ENCODE data around the gene SWSAP1.

The SWSAP1 gene

DNA sequence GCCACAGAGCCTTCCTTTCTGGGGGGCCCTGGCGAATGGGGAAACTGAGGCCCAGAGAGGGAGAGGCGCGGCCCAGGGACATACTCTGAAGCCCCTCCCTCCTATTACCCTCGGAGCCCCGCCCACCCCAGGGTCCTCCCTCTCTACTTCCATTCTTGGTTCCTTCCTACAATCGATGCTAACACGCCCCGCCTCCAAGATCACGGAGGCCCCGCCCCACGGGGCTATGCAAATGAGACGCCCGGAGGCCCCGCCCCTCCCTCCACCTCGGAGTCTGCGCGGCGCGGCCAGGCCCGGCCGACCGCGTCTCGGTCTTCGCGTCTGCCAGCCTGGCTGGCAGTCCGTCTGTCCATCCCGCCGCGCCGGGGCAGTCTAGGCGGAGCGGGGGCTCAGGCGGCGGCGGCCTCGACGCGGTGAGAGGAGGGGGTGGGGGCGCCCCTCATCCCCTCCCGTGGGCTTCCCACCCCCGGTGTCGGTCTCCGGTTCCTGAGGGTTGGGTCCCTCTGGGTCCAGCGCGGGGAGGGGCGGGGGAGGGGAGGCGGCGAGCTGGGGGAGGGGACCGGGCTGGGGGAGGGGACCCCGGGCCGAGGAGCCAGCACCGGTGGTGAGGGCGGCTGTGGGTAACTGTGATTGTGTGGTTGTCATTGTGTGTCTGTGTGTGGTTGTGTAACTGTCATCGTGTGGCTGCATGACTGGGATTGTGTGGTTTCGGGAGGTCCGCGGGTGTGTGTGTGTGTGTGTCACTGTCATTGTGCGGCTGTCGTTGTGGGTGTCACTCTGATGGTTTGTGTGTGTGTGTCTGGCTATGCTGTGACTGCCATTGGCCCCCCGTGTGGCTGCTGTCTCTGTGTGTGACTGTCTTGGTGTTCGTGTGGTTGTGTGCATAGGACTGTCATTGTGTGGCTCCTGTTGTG, 19.0 kb upstream of the SWSAP1 start, which contains the start of gene PLPPR2:
Gene PLPPR2, plus strand, starts transcription at position 273 of the 914 bp plus-strand sequence. CDS start 2,242 bp downstream, outside the sequence.
- peak; percentile 72 for DNase-seq (ENCODE audit: low read depth)

GRCh38 chr19:11356074-11356397, 18.4 kb upstream of the SWSAP1 start:
- no peak for DNase-seq (ENCODE audit: low read depth)

DNA sequence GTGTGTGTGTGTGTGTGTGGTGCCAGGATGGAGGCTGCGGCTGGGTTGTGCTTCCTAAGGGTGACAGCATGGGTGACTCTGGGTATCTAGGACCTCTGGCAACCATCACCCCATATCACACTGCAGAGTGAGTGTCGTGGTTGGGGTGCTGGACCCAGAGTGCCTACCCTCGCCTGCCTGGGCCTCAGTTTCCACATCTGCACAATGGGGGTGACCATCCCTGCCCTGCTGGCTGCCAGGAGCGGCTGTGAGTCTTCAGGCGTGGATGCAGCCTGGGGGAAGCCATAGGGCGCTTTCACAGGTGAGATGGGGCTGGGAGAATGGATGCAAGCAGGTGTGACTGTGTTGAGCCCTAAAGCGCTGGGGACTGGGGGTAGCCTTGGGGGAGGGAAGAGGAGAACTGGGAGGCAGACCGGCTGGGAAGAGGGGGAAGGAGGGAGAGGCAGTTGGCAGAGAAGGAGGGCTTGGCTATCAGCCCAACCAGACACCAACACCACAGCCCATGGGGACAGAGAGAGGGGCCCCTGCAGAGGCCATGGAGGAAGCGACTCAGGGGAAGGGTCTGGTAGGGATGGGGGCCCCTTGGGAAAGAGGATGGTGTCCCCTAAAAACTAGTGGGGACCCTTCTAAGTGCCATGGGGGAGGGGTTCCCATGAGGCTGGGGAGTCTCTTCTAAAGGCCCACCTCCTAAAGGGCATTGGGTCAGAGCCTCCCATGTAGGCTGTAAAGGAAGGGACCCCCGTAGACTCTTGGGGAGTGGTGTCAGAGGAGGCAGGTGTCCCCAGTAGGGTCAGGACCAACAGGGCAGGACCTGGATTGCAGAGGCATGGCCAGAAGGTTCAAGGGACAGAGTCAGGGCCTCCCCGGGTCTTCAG, 17.6 kb upstream of the SWSAP1 start:
- DNase-seq (ENCODE audit: low read depth) = no peak

DNA sequence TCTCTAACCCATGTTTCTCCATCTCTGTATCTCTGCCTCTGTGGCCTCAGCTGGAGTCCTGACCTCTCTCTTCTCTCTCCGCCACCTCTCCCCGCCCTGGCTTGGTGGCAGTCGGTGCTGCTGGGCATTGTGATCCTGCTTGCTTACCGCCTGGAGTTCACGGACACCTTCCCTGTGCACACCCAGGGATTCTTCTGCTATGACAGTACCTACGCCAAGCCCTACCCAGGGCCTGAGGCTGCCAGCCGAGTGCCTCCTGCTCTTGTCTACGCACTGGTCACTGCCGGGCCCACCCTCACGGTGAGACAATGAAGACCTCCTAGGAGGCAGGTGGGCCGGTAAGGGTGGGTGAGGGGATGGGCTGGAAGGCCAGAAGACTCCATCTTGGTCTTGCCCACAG, 15.0 kb upstream of the SWSAP1 start:
- DNase-seq (ENCODE audit: low read depth) = no peak

DNA sequence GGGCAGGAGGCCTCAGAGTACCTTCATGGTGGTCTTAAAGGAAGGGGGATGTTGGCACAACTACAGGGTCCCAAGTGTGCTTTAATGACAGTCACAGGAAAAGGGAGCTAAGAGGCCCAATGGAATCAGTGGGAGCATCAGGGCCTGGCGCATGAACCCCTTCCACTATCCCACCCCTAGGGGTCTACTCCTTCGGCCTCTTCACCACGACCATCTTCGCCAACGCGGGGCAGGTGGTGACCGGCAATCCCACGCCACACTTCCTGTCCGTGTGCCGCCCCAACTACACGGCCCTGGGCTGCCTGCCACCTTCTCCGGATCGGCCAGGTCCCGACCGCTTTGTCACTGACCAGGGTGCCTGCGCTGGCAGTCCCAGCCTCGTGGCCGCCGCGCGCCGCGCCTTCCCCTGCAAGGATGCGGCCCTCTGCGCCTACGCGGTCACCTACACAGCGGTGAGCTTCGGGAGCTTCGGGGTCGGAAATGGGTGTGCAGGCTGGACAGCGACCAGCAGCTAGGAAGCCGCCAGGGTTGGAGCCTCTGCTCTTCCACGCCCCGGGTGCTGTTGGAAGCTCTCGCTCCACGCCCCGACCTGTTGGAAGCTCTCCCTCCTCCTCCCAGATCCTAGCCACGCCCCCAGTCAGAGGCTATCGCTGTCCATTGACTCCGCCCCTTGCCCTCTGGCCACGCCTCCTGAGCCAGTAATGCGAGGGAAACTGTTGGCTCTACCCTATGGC, 13.3 kb upstream of the SWSAP1 start:
- no peak for DNase-seq (ENCODE audit: low read depth)

GRCh38 chr19:11361771-11362731, 12.4 kb upstream of the SWSAP1 start:
- DNase-seq (ENCODE audit: low read depth) = no peak

GRCh38 chr19:11363881-11364280, 10.6 kb upstream of the SWSAP1 start:
- DNase-seq (ENCODE audit: low read depth) = no peak

- DNase-seq (ENCODE audit: low read depth) = no peak
Measured at GRCh38 chr19:11364296-11364904, 10.1 kb upstream of the SWSAP1 start.

- DNase-seq (ENCODE audit: low read depth) = no peak
Measured at GRCh38 chr19:11364935-11365334, 9.5 kb upstream of the SWSAP1 start.

GRCh38 chr19:11365557-11366117, 8.8 kb upstream of the SWSAP1 start:
- DNase-seq (ENCODE audit: low read depth) = no peak

- DNase-seq (ENCODE audit: low read depth) = no peak
Measured at GRCh38 chr19:11367528-11367927, 6.9 kb upstream of the SWSAP1 start.

GRCh38 chr19:11370744-11371143, 3.7 kb upstream of the SWSAP1 start:
- no peak for DNase-seq (ENCODE audit: low read depth)

GRCh38 chr19:11373166-11373884, 1.1 kb upstream of the SWSAP1 start:
- no peak for DNase-seq (ENCODE audit: low read depth)

- no peak for DNase-seq (ENCODE audit: low read depth)
Measured at GRCh38 chr19:11373885-11374432, 507 bp upstream of the SWSAP1 start.

DNA sequence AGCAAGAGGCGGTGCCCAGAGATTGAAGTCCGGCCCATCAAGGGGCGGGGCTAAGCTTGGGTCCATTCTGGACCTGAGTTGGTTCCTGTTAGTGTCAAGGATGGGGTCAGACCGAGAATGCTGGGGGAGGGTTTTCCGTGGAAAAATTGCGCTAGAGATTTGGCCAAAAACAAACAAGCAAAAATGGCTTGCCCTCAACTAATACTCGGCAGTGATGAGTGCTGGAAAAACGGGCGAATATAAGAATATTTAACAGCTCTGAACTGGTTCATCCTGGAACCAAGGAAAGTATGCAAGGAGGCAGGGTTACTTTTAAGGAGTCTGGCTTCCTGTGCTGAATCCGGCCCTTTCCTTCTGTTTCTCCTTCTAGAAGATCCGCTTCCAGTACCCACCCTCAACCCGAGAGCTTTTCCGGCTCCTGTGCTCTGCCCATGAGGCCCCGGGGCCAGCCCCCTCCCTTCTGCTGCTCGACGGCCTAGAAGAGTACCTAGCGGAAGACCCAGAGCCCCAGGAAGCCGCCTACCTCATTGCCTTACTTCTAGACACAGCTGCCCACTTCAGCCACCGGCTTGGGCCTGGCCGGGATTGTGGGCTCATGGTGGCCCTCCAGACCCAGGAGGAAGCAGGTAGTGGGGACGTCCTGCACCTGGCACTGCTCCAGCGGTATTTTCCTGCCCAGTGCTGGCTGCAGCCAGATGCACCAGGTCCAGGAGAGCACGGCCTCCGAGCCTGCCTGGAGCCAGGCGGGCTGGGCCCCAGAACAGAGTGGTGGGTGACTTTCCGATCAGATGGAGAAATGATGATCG, 880 bp downstream of the SWSAP1 start:
- DNase-seq (ENCODE audit: low read depth) = no peak

- DNase-seq (ENCODE audit: low read depth) = peak; percentile 81
Measured at GRCh38 chr19:11377237-11377636, 2.8 kb downstream of the SWSAP1 start.

DNA sequence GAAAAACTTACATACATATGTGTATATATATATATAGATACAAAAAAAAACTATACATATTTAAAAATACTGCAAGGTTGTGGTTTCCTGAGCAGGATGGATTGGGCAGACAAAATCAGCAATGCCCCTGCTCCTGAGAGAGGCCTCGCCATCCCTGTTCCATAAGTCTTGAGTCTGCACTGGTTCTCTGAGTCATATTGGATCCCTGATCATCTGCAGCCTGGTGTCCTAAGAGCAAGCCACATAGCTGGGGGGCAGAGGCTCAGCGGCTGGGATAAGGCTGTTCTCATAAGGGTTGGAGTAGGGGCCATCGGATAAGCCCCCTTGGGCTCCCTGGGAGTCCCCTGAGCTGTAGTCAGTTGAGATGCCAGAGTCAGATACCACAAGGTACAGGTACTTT, 3.3 kb downstream of the SWSAP1 start:
- no peak for DNase-seq (ENCODE audit: low read depth)
